ENCODE measurements around the gene KCNQ5.

KCNQ5 gene

DNA sequence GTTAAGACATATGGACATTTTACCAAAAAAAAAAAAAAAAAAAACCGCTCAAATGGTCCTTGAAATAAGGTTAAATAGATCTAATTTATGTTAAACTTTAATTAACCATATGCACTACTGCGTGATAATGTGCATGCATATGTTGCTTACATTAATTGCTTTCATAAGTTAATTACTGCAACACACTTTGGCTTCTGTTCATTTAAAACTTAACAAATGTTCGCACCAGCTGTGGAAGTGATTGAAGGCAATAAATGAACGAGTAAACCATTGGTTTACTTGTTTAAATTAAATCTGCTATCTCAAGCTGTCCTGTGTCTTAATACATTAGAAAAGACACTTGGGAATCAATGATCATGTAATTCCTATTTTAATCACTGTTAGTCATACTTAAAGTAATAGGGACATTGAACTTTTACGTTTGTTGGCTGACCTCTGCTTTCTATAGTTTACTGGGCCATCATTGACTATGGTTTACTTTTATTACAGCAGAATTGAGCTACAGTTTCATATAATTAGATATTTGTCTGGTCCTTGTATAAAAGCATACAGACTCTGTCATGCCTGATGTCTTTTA is 308.8 kb downstream of the KCNQ5 start:
- DNase-seq, result no peak

- DNase-seq, result no peak
Measured at GRCh38 chr6:72931325-72931887, 309.5 kb downstream of the KCNQ5 start.

GRCh38 chr6:72933233-72933632 is 311.4 kb downstream of the KCNQ5 start:
- DNase-seq, result no peak

GRCh38 chr6:72936766-72937559 is 315.1 kb downstream of the KCNQ5 start:
- DNase-seq, result no peak

GRCh38 chr6:72938104-72938503 is 316.2 kb downstream of the KCNQ5 start:
- no peak for DNase-seq

GRCh38 chr6:72939004-72939403 is 317.1 kb downstream of the KCNQ5 start:
- no peak for DNase-seq

GRCh38 chr6:72940265-72940664 is 318.4 kb downstream of the KCNQ5 start:
- DNase-seq, result no peak

DNA sequence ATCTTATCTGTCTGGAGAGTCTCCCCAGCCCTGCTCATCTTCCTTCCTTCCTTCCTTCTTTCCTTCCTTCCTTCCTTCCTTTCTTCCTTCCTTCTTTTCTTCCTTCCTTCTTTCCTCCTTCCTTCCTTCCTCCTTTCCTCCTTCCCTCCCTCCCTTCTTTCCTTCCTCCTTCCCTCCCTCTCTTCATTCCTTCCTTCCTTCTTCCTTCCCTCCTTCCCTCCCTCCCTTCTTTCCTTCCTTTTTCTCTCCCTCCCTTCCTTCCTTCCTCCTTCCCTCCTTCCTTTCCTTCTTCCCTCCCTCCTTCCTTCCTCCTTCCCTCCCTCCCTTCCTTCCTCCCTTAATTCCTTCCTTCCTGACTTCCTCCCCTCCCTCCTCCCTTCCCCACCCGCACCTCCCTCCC is 319.4 kb downstream of the KCNQ5 start:
- DNase-seq, result no peak

DNA sequence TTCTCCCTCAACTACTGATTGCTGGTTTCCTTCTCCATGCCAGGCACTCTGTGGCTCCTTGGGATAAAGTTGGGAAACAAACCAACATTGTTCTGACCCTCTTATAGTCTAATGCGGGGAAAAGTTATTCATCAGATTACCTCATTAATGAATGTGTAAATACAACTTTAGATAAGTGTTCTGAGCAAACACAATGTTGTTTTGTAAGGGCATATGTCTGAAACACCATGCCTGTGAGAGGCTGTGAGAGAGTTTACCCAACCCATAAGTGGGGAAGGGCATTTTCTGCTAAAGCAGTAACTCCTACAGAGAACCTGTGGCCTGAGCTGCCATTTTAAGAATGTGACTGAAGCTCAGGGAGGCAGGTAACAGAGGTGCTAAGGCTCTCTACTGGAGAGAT is 319.9 kb downstream of the KCNQ5 start:
- no peak for DNase-seq

DNA sequence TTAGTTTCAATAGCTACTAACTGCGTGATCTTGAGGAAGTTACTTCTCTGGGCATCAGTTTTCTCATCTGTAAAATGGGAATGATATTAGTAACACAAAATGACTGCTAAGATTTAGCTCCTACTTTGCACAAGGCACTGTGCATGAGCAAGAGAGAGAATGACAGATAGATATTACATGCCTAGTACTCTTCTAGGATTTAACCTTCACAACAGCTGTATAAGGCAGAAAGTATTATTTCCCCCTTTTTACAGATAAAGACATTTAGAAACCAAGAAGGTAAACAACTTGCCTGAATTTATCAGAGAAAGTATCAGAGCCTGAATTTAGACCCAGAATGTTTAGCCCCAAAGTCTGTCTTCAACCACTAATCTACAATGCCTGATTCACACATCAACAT is 321.8 kb downstream of the KCNQ5 start:
- DNase-seq, result no peak

DNA sequence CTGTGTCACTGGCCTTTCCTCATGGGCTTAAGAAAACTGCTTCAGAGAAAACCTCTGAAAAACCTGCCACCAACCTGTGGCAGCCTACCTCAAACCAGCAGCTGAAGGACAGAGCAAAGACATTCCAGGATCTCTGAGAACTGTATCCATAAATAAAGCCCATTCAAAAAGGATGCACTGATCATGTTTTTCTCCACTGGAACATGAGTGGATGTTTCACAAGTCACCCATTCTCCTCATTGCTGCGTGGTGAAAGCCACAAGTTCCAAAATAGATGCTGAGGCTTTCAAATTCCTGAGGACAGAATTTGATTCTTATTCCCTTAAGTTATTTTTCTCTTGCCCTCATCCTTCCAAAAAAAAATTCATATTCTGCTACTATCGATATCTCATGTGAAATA is 322.8 kb downstream of the KCNQ5 start:
- no peak for DNase-seq

DNA sequence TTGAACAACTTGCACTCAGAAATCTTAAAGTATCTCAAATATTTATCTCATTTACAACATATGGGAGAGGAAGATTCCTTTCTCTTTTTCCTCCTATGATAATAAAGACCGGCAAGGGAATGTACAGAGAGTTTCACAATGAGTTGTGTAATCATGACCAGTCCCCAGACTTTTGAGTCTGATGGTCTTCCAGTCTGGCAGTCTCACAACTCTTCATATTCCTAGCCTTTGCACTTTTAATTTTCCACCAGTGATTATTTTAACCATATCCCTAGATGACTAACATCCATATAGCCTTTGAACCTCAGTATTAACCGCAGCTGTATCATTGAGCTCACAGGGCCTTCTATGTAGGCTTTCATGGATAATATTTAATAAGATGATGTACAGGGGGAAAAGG is 324.9 kb downstream of the KCNQ5 start:
- no peak for DNase-seq

GRCh38 chr6:72947534-72947933 is 325.7 kb downstream of the KCNQ5 start:
- no peak for DNase-seq

DNA sequence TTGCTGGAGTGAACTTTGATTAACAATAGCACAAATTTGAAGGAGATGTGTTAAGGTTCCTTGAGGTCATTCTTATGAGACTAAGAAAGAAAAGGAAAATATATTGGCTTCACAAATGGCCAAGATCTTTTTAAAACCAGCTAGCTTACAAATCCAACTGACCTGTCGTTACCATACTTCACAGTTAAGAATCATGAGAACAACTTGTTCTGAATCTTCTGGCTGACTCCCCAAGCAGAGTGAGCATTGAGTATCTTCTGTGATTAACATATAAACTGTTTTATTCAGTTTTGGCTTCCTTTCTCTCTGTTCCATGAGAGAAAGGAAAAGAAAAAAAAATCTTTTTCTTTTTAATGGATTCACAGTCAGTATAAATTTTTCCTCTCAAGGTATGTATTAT is 326.3 kb downstream of the KCNQ5 start:
- DNase-seq, result no peak

GRCh38 chr6:72950114-72950860 is 328.4 kb downstream of the KCNQ5 start:
- DNase-seq, result no peak

- no peak for DNase-seq
Measured at GRCh38 chr6:72952808-72953630, 331.2 kb downstream of the KCNQ5 start.

DNA sequence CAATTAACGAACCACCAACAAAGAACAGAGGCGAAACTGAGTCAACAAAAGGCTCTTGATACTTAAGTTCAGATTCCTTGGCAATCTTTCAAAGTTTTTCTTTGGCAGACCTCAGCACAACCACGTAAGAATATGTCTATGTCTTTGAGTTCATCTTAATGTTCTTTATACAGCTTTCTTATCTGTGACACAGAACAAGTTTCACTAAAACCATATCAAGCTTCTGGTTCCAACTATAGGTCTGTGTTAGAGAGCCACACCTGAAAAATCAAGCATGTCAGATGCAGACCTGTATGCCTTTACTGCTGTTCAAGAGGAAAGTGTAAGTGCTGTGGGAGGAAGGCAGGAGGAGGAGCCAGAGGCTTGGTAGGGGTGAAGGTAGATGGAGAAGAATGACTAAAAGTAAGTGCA is 332.1 kb downstream of the KCNQ5 start:
- DNase-seq, result no peak

DNA sequence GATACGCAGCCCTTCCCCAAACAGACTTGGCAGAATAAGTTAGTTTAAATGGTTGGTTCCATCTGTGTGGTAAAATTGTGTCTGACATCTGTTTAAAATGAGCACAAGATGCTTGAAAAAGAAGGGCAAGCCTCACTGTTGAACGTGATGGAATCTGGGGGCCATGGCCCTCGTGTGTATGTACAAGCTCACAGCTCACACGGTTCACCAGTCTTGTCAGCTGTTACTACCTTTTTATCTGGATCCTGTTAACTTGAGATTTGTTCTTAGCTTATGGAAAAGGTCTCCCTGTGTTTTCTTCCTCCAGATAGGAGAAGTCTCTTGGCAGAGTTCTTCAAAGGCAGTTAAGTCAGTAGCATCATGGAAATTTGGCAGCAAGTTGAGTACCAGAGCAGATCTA is 332.9 kb downstream of the KCNQ5 start:
- no peak for DNase-seq

DNA sequence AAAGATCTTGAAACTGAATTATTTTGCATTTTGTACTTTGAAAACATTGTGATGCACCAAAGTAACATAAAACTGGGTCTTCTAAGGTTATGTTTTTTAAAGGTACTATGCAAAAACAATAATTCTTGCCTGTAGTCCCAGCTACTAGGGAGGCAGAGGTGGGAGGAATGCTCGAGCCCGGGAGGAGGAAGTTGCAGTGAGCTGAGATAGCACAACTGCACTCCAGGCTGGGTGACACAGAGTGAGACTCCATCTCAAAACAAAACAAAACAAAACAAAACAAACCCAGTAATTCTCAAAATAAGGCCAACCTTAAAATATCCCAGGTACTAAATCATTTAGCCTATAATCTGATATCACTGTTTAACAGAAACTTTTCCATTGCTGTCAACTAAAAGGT is 333.8 kb downstream of the KCNQ5 start:
- no peak for DNase-seq

- no peak for DNase-seq
Measured at GRCh38 chr6:72956272-72956671, 334.4 kb downstream of the KCNQ5 start.

DNA sequence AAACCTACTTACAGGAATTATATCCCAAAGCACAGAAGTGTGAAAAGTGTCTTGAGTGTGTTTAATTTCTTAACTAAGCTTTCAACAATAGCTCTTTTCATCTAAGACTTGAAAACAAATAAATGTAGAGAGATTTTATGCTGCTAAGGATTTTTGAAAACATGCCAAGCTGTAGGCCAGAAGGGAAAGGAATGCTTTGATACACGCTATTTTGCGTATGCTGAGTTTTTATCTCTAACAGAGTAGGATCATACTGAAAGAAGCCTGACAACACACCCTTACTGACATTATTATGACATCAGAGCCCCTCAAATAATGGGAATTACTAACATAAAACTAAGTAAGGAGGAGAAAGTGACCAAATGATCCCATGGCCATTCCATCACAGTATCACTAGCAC is 338.0 kb downstream of the KCNQ5 start:
- DNase-seq, result no peak

DNA sequence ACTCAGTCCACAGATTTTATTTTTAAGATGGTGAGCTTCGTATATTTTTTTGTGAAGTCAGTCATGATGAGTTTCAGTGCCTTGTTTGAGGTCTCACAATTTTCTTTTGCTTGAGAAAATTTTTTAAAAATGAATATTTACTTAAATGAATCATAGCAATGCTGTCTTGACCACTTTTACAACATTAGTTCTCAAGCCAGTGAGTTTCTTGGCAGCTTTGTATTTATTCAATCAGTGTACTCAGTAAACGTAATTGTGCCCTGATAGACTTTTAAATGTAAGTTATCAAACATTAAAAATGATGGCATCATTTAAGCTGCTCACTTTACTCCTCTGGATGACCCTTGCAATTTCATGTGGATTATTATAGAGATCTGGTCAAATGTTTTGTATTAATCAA is 342.1 kb downstream of the KCNQ5 start:
- no peak for DNase-seq

Data from GOT3 (cell line).